Mesothelial cell of epicardium (in vitro differentiated cells): Measurements from ENCODE around the gene TOMM7. TPM values are rescaled to one million over a fixed set of nuclear protein-coding genes. Genes with fewer than 3 reads are reported as not detected.

ENCODE experiments used
- DNase-seq, 2 experiments: peaks; one replicate each; pipeline ENCODE4 v3.0.0; 2021; ENCODE audit warnings: low spot score in 2 of 2; ENCODE audit not compliant: unreplicated experiment in 2 of 2
- H3K27ac Mint-ChIP-seq: 2 replicates; pipeline ENCODE4 v1.8.0; 2021; ENCODE audit warnings: mixed read lengths
- H3K27me3 Mint-ChIP-seq: 2 replicates; pipeline ENCODE4 v1.8.0; 2021; ENCODE audit warnings: low read depth, mixed read lengths
- H3K36me3 Mint-ChIP-seq: 2 replicates; pipeline ENCODE4 v1.8.0; 2021; ENCODE audit warnings: mixed read lengths
- H3K4me1 Mint-ChIP-seq: 2 replicates; pipeline ENCODE4 v1.8.0; 2021; ENCODE audit warnings: mixed read lengths
- H3K4me3 Mint-ChIP-seq: 2 replicates; pipeline ENCODE4 v1.8.0; 2021; ENCODE audit warnings: mild to moderate bottlenecking, moderate library complexity, mixed read lengths
- H3K9me3 Mint-ChIP-seq: 2 replicates; pipeline ENCODE4 v1.8.0; 2021; ENCODE audit warnings: mixed read lengths
- CTCF ChIP-seq: fragments of 200-600 bp; sonication (generic); IDR thresholded peaks from one replicate; pipeline ENCODE4 v1.5.0; 2021; ENCODE audit warnings: antibody characterized with exemption; ENCODE audit not compliant: unreplicated experiment
- total RNA-seq: library from RNA; stranded (reverse); gene quantifications from 3 replicates; pipeline ENCODE4 v1.2.1, GENCODE V29; 2021

TOMM7 gene
- total RNA-seq, 1 donor from 2014 or later = 179 TPM

- no peak for TF ChIP-seq CTCF
- no peak for DNase-seq
- no peak overlapping the region for H3K4me3 Mint-ChIP-seq
- H3K36me3 Mint-ChIP-seq = peaks cover 19% of the 10 kb centered on the region
- H3K27ac Mint-ChIP-seq = no peak overlapping the region
- peaks cover 23% of the 10 kb centered on the region for H3K4me1 Mint-ChIP-seq
- H3K9me3 Mint-ChIP-seq = no peaks in the 10 kb centered on the region
- H3K27me3 Mint-ChIP-seq = peaks cover 7% of the 10 kb centered on the region
Measured at GRCh38 chr7:22819476-22819875, 3.2 kb downstream of the TOMM7 start.

- no peak overlapping the region for H3K4me3 Mint-ChIP-seq
- H3K4me1 Mint-ChIP-seq = peaks cover under 1% of the 10 kb centered on the region
- H3K36me3 Mint-ChIP-seq = peaks cover 24% of the 10 kb centered on the region
- H3K27me3 Mint-ChIP-seq = no peaks in the 10 kb centered on the region
- no peak for DNase-seq
- no peaks in the 10 kb centered on the region for H3K9me3 Mint-ChIP-seq
- H3K27ac Mint-ChIP-seq = no peak overlapping the region
- TF ChIP-seq CTCF = no peak
Measured at GRCh38 chr7:22814261-22815208, 8.1 kb downstream of the TOMM7 start.

GRCh38 chr7:22812353-22812752, 10.3 kb downstream of the TOMM7 start:
- H3K27me3 Mint-ChIP-seq = peaks cover 6% of the 10 kb centered on the region
- peaks cover 19% of the 10 kb centered on the region for H3K36me3 Mint-ChIP-seq
- H3K4me3 Mint-ChIP-seq = no peak overlapping the region
- no peaks in the 10 kb centered on the region for H3K9me3 Mint-ChIP-seq
- DNase-seq = no peak
- H3K27ac Mint-ChIP-seq = no peak overlapping the region
- H3K4me1 Mint-ChIP-seq = no peaks in the 10 kb centered on the region
- TF ChIP-seq CTCF = no peak

GRCh38 chr7:22811746-22812280, 10.8 kb downstream of the TOMM7 start:
- Mint-ChIP-seq H3K4me3 (no peak overlapping the region), H3K4me1 (no peaks in the 10 kb centered on the region), H3K36me3 (peaks cover 16% of the 10 kb centered on the region), H3K27me3 (peaks cover 6% of the 10 kb centered on the region), H3K9me3 (no peaks in the 10 kb centered on the region), H3K27ac (no peak overlapping the region)
- no peak for TF ChIP-seq CTCF
- DNase-seq = no peak

GRCh38 chr7:22810843-22811242, 11.8 kb downstream of the TOMM7 start:
- no peak for TF ChIP-seq CTCF
- Mint-ChIP-seq H3K27me3 (peaks cover 6% of the 10 kb centered on the region), H3K4me1 (no peaks in the 10 kb centered on the region), H3K36me3 (peaks cover 10% of the 10 kb centered on the region), H3K4me3 (no peak overlapping the region), H3K9me3 (no peaks in the 10 kb centered on the region), H3K27ac (no peak overlapping the region)
- no peak for DNase-seq
